ENCODE measurements around the gene AK6. TPM values are rescaled to one million over a fixed set of nuclear protein-coding genes. Genes with fewer than 3 reads are reported as not detected.

The AK6 gene
- total RNA-seq, 1 donor: 32.8 TPM

Other genes with a start within 250 kb of the AK6 start
- gene CCNB1, start 202.4 kb downstream of the AK6 start, total RNA-seq: 79.9 and 147 TPM in 2 replicates
- 11.9 and 12.1 TPM in 2 replicates for gene CENPH, start 179.9 kb downstream of the AK6 start, total RNA-seq
- gene CDK7, start 134.6 kb downstream of the AK6 start, total RNA-seq: 42.5 and 91.1 TPM in 2 replicates
- 6.1 and 7.8 TPM in 2 replicates for gene CCDC125, start 36.7 kb downstream of the AK6 start, total RNA-seq
- 66.4 and 94.6 TPM in 2 replicates for gene TAF9, start within 50 bp of the AK6 start, total RNA-seq
- gene RAD17, start 298 bp upstream of the AK6 start, total RNA-seq: 21.3 and 27.2 TPM in 2 replicates
- 2.3 and 3.9 TPM in 2 replicates for gene MARVELD2, start 45.6 kb upstream of the AK6 start, total RNA-seq
- 0.43 and 0.64 TPM in 2 replicates for gene OCLN, start 123.3 kb upstream of the AK6 start, total RNA-seq
- gene GTF2H2C, start 190.7 kb upstream of the AK6 start, total RNA-seq: 36.1 and 47.5 TPM in 2 replicates

Data from fibroblast of villous mesenchyme (primary cell).